Glutamatergic neuron (in vitro differentiated cells): ENCODE data around the gene SERTAD2. TPM values are rescaled to one million over a fixed set of nuclear protein-coding genes. Genes with fewer than 3 reads are reported as not detected.

Source experiments
- DNase-seq: peaks from one replicate; pipeline ENCODE4 v3.0.0; 2022
- H3K27ac Mint-ChIP-seq: one replicate; pipeline ENCODE4 v1.8.0; 2020; ENCODE audit warnings: mild to moderate bottlenecking, mixed read lengths, inconsistent platforms; ENCODE audit not compliant: unreplicated experiment
- H3K27me3 Mint-ChIP-seq: one replicate; pipeline ENCODE4 v1.8.0; 2020; ENCODE audit warnings: mild to moderate bottlenecking, moderate library complexity, mixed read lengths, inconsistent platforms; ENCODE audit not compliant: unreplicated experiment
- H3K36me3 Mint-ChIP-seq: one replicate; pipeline ENCODE4 v1.8.0; 2020; ENCODE audit warnings: mild to moderate bottlenecking, mixed read lengths, inconsistent platforms; ENCODE audit not compliant: unreplicated experiment
- H3K4me1 Mint-ChIP-seq: one replicate; pipeline ENCODE4 v1.8.0; 2020; ENCODE audit warnings: mild to moderate bottlenecking, low read depth, mixed read lengths, inconsistent platforms; ENCODE audit not compliant: unreplicated experiment
- H3K4me3 Mint-ChIP-seq: one replicate; pipeline ENCODE4 v1.8.0; 2020; ENCODE audit warnings: mild to moderate bottlenecking, mixed read lengths, inconsistent platforms; ENCODE audit not compliant: unreplicated experiment
- H3K9me3 Mint-ChIP-seq: one replicate; pipeline ENCODE4 v1.8.0; 2020; ENCODE audit warnings: mild to moderate bottlenecking, moderate library complexity, mixed read lengths, inconsistent platforms; ENCODE audit not compliant: unreplicated experiment
- CTCF ChIP-seq: fragments of 200-600 bp; sonication (generic); IDR thresholded peaks from one replicate; pipeline ENCODE4 v1.5.0; 2021; ENCODE audit not compliant: partially characterized antibody, unreplicated experiment
- total RNA-seq: library from RNA; stranded (reverse); fragmentation: NEBNext Ultra II Directional; extraction: Animal tissue kit (Norgen Biotek cat#: 25700); gene quantifications from one replicate; pipeline ENCODE4 v1.2.1, GENCODE V29; 2021; ENCODE audit not compliant: unreplicated experiment

Gene SERTAD2
- total RNA-seq, 1 donor from 2014 or later = 15.7 TPM

DNA sequence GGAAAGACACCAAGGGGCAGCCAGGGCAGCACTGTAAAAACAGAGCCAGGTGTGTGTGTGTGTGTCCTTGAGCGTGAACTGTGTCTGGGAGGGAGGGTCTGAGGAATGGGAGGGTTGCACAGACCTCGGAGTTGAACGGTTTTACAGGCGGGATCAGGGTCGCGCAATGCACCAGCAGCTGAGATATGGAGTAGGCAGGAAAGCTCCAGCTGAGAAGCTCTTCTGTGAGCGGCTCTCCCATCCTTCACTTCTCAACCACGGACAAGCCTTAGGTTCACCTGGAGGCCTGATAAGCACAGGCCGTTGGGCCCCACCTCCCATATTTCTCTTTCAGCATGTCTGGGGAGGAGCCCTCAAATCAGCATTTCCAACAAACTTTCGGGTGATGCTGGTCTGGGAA lies 12.1 kb downstream of the SERTAD2 start:
- Mint-ChIP-seq H3K27me3 (peaks cover 2% of the 10 kb centered on the region), H3K4me1 (peaks cover 58% of the 10 kb centered on the region), H3K9me3 (peaks cover 5% of the 10 kb centered on the region), H3K4me3 (no peak overlapping the region), H3K36me3 (no peaks in the 10 kb centered on the region), H3K27ac (peak overlapping the region; percentile 74)
- TF ChIP-seq CTCF = no peak
- no peak for DNase-seq

GRCh38 chr2:64640153-64641044 lies 13.3 kb downstream of the SERTAD2 start:
- H3K4me1 Mint-ChIP-seq = peaks cover 61% of the 10 kb centered on the region
- H3K27me3 Mint-ChIP-seq = peaks cover 2% of the 10 kb centered on the region
- H3K36me3 Mint-ChIP-seq = no peaks in the 10 kb centered on the region
- H3K9me3 Mint-ChIP-seq = peaks cover 5% of the 10 kb centered on the region
- peak overlapping the region; percentile 59 for H3K27ac Mint-ChIP-seq
- no peak overlapping the region for H3K4me3 Mint-ChIP-seq
- no peak for DNase-seq
- TF ChIP-seq CTCF = no peak

- peaks cover 2% of the 10 kb centered on the region for H3K27me3 Mint-ChIP-seq
- H3K27ac Mint-ChIP-seq = peak overlapping the region; percentile 83
- DNase-seq = no peak
- peaks cover 5% of the 10 kb centered on the region for H3K9me3 Mint-ChIP-seq
- H3K4me3 Mint-ChIP-seq = no peak overlapping the region
- H3K4me1 Mint-ChIP-seq = peaks cover 65% of the 10 kb centered on the region
- no peaks in the 10 kb centered on the region for H3K36me3 Mint-ChIP-seq
- no peak for TF ChIP-seq CTCF
Measured at GRCh38 chr2:64639691-64640090, 14.0 kb downstream of the SERTAD2 start.

DNA sequence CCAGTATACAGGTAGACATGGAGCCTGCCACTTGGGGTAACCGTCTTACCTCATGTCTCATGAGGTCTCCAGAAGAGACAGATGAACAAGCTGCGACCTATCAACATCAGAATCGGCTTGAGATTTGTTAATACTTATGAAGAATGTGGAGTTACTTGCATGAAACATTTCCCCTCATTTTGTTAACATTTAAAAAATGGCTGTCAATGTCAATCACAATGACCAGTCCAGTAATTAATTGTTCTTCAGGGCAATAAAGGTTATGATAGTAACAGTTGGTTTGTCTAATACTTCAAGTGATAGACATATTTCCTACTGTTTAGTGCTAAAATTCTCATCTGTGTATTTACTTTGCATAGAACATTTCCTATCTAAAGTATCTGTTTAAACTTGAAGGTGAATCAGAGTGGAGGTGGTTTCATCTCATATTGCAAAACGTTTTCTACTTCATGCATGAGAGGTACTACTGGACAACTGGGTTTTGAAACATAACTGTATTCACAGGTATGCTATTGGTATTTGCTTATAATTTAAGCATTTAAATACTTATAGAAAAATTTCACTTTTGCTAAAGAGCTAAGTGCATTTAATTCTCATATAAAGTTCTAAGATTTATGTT lies 15.1 kb downstream of the SERTAD2 start:
- Mint-ChIP-seq H3K27ac (no peak overlapping the region), H3K36me3 (no peaks in the 10 kb centered on the region), H3K9me3 (peaks cover 2% of the 10 kb centered on the region), H3K4me1 (peaks cover 63% of the 10 kb centered on the region), H3K4me3 (no peak overlapping the region), H3K27me3 (peaks cover 2% of the 10 kb centered on the region)
- no peak for DNase-seq
- no peak for TF ChIP-seq CTCF

DNA sequence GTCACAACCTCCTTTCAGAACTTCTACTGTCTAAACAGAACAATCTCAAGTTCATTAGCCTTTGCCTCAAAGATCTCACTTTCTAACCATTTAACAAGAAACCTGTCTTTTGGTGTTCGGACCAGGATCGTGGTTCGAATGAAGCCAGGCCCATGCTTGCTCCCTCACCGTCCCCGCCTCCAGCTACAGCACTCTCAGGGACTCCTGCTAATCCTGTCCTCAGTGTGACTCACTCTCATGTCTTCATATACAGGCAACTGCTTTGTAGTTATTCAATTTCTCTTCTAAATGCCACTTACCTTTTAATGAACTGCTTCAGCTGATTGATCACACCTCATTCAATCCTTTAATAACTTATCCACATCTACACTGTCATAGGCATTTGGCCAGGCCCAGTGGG lies 15.8 kb downstream of the SERTAD2 start:
- no peak for DNase-seq
- Mint-ChIP-seq H3K27ac (peak overlapping the region; percentile 63), H3K4me1 (peaks cover 68% of the 10 kb centered on the region), H3K36me3 (no peaks in the 10 kb centered on the region), H3K9me3 (peaks cover 3% of the 10 kb centered on the region), H3K4me3 (no peak overlapping the region), H3K27me3 (peaks cover 2% of the 10 kb centered on the region)
- TF ChIP-seq CTCF = no peak
